Endothelial cell of umbilical vein (primary cell): ENCODE measurements around the gene MEGF11. TPM values are rescaled to one million over a fixed set of nuclear protein-coding genes. Genes with fewer than 3 reads are reported as not detected.

Source experiments
- BruUV-seq: library from RNA; stranded (reverse); fragments of 400-500 nt; replicated peaks from 2 replicates; lab custom pipeline; 2021; lab: Mats Ljungman, UMichigan
- CTCF ChIA-PET: fragments of 300-600, 350-600 bp; sonication (Branson Sonifier 250); formaldehyde crosslinking; loops from one replicate; lab custom pipeline; 2021; ENCODE audit warnings: antibody characterized with exemption, inconsistent platforms; lab: Charles Lee
- POLR2A ChIA-PET: fragments of 300-600, 350-600 bp; sonication (Branson Sonifier 250); formaldehyde crosslinking; loops from one replicate; lab custom pipeline; 2021; ENCODE audit warnings: antibody characterized with exemption, inconsistent platforms; lab: Charles Lee
- DNase-seq: peaks from one replicate; pipeline ENCODE4 v3.0.0-alpha.2; 2011; ENCODE audit warnings: low read depth, low spot score
- FAIRE-seq: peaks from 2 replicates; lab custom pipeline; 2011; peaks lifted over from hg19 to GRCh38; lab: Jason Lieb, UNC
- H2AFZ ChIP-seq: 2 replicates; pipeline ENCODE4 v1.6.0; 2012; ENCODE audit warnings: low read depth, low read length, control low read depth, inconsistent platforms
- H3K27ac ChIP-seq: 2 replicates; pipeline ENCODE4 v1.5.1; 2011; ENCODE audit warnings: low read depth, mild to moderate bottlenecking, control low read depth, low read length, moderate library complexity; ENCODE audit not compliant: insufficient read depth
- H3K27me3 ChIP-seq, 2 experiments: 2 replicates each; pipeline versions ENCODE4 v1.6.0 to v1.6.1; 2011; ENCODE audit warnings: low read length in 2 of 2, mixed read lengths in 1 of 2; ENCODE audit not compliant: control insufficient read depth in 2 of 2, insufficient read depth in 2 of 2
- H3K36me3 ChIP-seq, 2 experiments: 2 replicates in 1 of 2; 3 replicates in 1 of 2; pipeline ENCODE4 v1.5.1; 2011; ENCODE audit warnings: low read length in 2 of 2, mild to moderate bottlenecking in 1 of 2, moderate library complexity in 1 of 2; ENCODE audit not compliant: control insufficient read depth in 2 of 2, insufficient read depth in 2 of 2; ENCODE audit errors: extremely low read depth in 1 of 2
- H3K4me1 ChIP-seq: 3 replicates; pipeline ENCODE4 v1.5.1; 2011; ENCODE audit warnings: mild to moderate bottlenecking, low read length; ENCODE audit not compliant: control insufficient read depth, insufficient read depth; ENCODE audit errors: extremely low read depth
- H3K4me2 ChIP-seq: 2 replicates; pipeline ENCODE4 v1.6.1; 2011; ENCODE audit warnings: low read length, control low read depth, mixed read lengths; ENCODE audit not compliant: insufficient read depth
- H3K4me3 ChIP-seq, 3 experiments: fragments of 200-600 bp in 1 of 3; sonication (generic), shearing (Covaris generic) in 1 of 3; replicated peaks in 1 of 3; 2 replicates each; pipeline ENCODE4 v1.5.1; 2011 to 2016; ENCODE audit warnings: control low read depth in 3 of 3, low read length in 3 of 3, mild to moderate bottlenecking in 2 of 3, inconsistent platforms in 1 of 3, low read depth in 1 of 3, moderate library complexity in 1 of 3; ENCODE audit not compliant: insufficient read depth in 1 of 3
- H3K79me2 ChIP-seq: 2 replicates; pipeline ENCODE4 v1.6.0; 2012; ENCODE audit warnings: low read length, inconsistent platforms; ENCODE audit not compliant: control insufficient read depth, insufficient read depth
- H3K9ac ChIP-seq: replicated peaks from 2 replicates; pipeline ENCODE3; 2011; ENCODE audit warnings: low read length, control low read depth; ENCODE audit not compliant: insufficient read depth; ENCODE audit errors: extremely low read depth
- H3K9me1 ChIP-seq: replicated peaks from 3 replicates; pipeline ENCODE4 v1.6.0; 2011; ENCODE audit warnings: mild to moderate bottlenecking, low read length; ENCODE audit not compliant: control insufficient read depth, insufficient read depth; ENCODE audit errors: extremely low read depth
- H3K9me3 ChIP-seq: replicated peaks from 2 replicates; pipeline ENCODE4 v1.5.1; 2012; ENCODE audit warnings: low read length, inconsistent platforms; ENCODE audit not compliant: control insufficient read depth, insufficient read depth
- H4K20me1 ChIP-seq: replicated peaks from 2 replicates; pipeline ENCODE3; 2011; ENCODE audit warnings: mild to moderate bottlenecking, low read length; ENCODE audit not compliant: control insufficient read depth, insufficient read depth; ENCODE audit errors: extremely low read depth
- EZH2 ChIP-seq: IDR thresholded peaks from 2 replicates; pipeline ENCODE4 v1.6.1; 2012; ENCODE audit warnings: borderline replicate concordance, low read depth, mild to moderate bottlenecking, moderate library complexity, low read length, inconsistent platforms; ENCODE audit not compliant: severe bottlenecking
- FOS ChIP-seq: IDR thresholded peaks from 2 replicates; pipeline ENCODE4 v1.6.1; 2011; ENCODE audit warnings: mild to moderate bottlenecking, low read length, moderate library complexity, borderline replicate concordance; ENCODE audit not compliant: insufficient read depth
- GATA2 ChIP-seq: IDR thresholded peaks from 2 replicates; pipeline ENCODE4 v1.7.0; 2011; ENCODE audit warnings: low read depth, mild to moderate bottlenecking, moderate library complexity, mixed read lengths, low read length; ENCODE audit not compliant: insufficient read length, insufficient read depth
- JUN ChIP-seq: IDR thresholded peaks from 2 replicates; pipeline ENCODE4 v1.6.1; 2011; ENCODE audit warnings: borderline replicate concordance, low read depth; ENCODE audit not compliant: insufficient read length, insufficient read depth
- MYC ChIP-seq: IDR thresholded peaks from one replicate; pipeline ENCODE4 v1.6.1; 2011; ENCODE audit warnings: mild to moderate bottlenecking, low read depth, low read length
- POLR2A ChIP-seq: IDR thresholded peaks from 2 replicates; pipeline ENCODE4 v1.6.1; 2012; ENCODE audit warnings: low read depth, mild to moderate bottlenecking, control low read depth, low read length
- POLR2AphosphoS5 ChIP-seq: IDR thresholded peaks from 2 replicates; pipeline ENCODE4 v1.6.1; 2012; ENCODE audit warnings: low read depth, mild to moderate bottlenecking, control low read depth, low read length, moderate library complexity; ENCODE audit not compliant: insufficient read depth
- dilution Hi-C: fragments of 300-500 bp; cut with MboI; formaldehyde crosslinking; loops from one replicate; pipeline ENCODE4 v1.15.0; 2019; ENCODE audit warnings: low sequenced_read_pairs; ENCODE audit not compliant: extremely low pct_ligation_motif_present
- intact Hi-C: fragments of 100-400 bp; cut with micrococcal nuclease; formaldehyde crosslinking; loops from one replicate; pipeline ENCODE4 v1.10.0; 2022
- polyA plus RNA-seq, 4 experiments: library from polyadenylated mRNA; depleted of rRNA in 3 of 4; stranded (reverse) in 3 of 4; unstranded in 1 of 4; fragments of >200 nt; gene quantifications; 2 replicates each; pipeline versions ENCODE4 v1.2.1 to v1.2.3, GENCODE V29; 2011 to 2012; ENCODE audit warnings: missing spikeins in 1 of 4
- total RNA-seq: library from RNA; stranded (reverse); gene quantifications from 2 replicates; pipeline ENCODE4 v1.2.3, GENCODE V29; 2021
- TF ChIP-seq, protein P1 (sequence below), 2 donors: IDR thresholded peaks; 1 replicate in 1 of 2; 2 replicates in 1 of 2; pipeline ENCODE4 v1.5.1; 2011; ENCODE audit warnings: low read length in 2 of 2, mild to moderate bottlenecking in 2 of 2, moderate library complexity in 2 of 2, control low read depth in 1 of 2, inconsistent platforms in 1 of 2, low read depth in 1 of 2; ENCODE audit not compliant: insufficient read depth in 1 of 2; ENCODE audit errors: extremely low read depth in 1 of 2
- TF ChIP-seq, protein P2 (sequence below): IDR thresholded peaks from 2 replicates; pipeline ENCODE4 v1.6.1; 2011; ENCODE audit not compliant: insufficient read depth, insufficient read length

Gene MEGF11
- total and polyA plus RNA-seq, 2 donors (not counting 3 experiments of a cell fraction or from before 2014, with no cell fraction given), result not detected

DNA sequence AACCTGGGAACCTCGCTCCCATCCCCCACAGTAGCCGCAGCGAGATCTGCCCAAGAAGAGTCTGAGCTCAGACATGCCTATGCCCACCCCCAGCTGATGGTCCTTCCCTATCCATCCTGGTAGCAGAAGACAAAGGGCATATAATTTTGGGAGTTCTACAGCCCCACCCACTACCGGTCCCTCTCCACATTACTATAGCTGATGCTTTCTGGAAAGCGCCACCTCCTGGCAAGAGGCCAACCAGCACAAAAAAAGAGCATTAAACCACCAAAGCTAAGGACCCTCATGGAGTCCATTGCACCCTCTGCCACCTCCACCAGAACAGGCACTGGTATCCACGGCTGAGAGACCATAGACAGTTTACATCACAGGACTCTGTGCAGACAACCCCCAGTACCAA is 168.4 kb downstream of the MEGF11 start:
- Histone ChIP-seq H3K4me1 (no peaks in the 10 kb centered on the region), H3K4me3 (no peak overlapping the region), H2AFZ (no peak overlapping the region), H3K9me1 (no peaks in the 10 kb centered on the region), H3K4me2 (no peak overlapping the region), H4K20me1 (no peaks in the 10 kb centered on the region), H3K9ac (no peak overlapping the region), H3K27ac (no peak overlapping the region), H3K9me3 (no peaks in the 10 kb centered on the region), H3K79me2 (no peaks in the 10 kb centered on the region), H3K27me3 (no peaks in the 10 kb centered on the region), H3K36me3 (no peaks in the 10 kb centered on the region)
- BruUV-seq, result no TSS peak
- intact Hi-C loops (no loop called here), dilution Hi-C loops (no loop called here)
- no peak for DNase-seq
- CTCF ChIA-PET, result interaction anchor here (1.1 to 1.5 kb wide), 3 partner anchors 11 to 23 kb away, joined by 3 to 5 read pairs (median 4); no protein-coding TSS in a partner anchor
- FAIRE-seq, result no peak
- POLR2A ChIA-PET, result no interaction called here
- TF ChIP-seq, protein P1, sequence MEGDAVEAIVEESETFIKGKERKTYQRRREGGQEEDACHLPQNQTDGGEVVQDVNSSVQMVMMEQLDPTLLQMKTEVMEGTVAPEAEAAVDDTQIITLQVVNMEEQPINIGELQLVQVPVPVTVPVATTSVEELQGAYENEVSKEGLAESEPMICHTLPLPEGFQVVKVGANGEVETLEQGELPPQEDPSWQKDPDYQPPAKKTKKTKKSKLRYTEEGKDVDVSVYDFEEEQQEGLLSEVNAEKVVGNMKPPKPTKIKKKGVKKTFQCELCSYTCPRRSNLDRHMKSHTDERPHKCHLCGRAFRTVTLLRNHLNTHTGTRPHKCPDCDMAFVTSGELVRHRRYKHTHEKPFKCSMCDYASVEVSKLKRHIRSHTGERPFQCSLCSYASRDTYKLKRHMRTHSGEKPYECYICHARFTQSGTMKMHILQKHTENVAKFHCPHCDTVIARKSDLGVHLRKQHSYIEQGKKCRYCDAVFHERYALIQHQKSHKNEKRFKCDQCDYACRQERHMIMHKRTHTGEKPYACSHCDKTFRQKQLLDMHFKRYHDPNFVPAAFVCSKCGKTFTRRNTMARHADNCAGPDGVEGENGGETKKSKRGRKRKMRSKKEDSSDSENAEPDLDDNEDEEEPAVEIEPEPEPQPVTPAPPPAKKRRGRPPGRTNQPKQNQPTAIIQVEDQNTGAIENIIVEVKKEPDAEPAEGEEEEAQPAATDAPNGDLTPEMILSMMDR (IDR thresholded peaks at IDR 0.05; ENCODE audit: extremely low read depth in 1 of 2, insufficient read depth in 1 of 2, low read depth in 1 of 2, low read length in 2 of 2), result no peak
- TF ChIP-seq MYC (no peak), FOS (no peak), POLR2AphosphoS5 (no peak), GATA2 (no peak), JUN (no peak), EZH2 (no peak), POLR2A (no peak)
- TF ChIP-seq, protein P2, sequence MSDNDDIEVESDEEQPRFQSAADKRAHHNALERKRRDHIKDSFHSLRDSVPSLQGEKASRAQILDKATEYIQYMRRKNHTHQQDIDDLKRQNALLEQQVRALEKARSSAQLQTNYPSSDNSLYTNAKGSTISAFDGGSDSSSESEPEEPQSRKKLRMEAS, result no peak
